ENCODE data around the gene ZSWIM8.

DNA sequence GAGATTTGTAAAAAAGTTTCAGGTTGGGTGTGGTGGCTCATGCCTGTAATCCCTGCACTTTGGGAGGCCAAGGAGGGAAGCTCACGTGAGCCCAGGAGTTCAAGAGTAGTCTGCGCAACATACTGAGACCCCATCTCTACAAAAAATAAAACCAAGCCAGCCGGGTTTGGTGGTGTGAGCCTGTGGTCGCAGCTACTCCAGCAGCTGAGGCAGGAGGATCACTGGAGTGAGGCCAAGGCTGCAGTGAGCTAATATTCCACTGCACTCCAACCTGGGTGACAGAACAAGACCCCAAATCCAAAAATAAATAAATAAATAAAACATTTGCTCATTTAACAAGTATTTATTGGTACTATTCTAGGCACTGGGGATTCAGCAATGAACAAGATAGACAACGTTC lies 5.1 kb upstream of the ZSWIM8 start:
- TF ChIP-seq, protein P1, sequence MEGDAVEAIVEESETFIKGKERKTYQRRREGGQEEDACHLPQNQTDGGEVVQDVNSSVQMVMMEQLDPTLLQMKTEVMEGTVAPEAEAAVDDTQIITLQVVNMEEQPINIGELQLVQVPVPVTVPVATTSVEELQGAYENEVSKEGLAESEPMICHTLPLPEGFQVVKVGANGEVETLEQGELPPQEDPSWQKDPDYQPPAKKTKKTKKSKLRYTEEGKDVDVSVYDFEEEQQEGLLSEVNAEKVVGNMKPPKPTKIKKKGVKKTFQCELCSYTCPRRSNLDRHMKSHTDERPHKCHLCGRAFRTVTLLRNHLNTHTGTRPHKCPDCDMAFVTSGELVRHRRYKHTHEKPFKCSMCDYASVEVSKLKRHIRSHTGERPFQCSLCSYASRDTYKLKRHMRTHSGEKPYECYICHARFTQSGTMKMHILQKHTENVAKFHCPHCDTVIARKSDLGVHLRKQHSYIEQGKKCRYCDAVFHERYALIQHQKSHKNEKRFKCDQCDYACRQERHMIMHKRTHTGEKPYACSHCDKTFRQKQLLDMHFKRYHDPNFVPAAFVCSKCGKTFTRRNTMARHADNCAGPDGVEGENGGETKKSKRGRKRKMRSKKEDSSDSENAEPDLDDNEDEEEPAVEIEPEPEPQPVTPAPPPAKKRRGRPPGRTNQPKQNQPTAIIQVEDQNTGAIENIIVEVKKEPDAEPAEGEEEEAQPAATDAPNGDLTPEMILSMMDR (IDR thresholded peaks at IDR 0.05), result no peak
- TF ChIP-seq POLR2AphosphoS5 (IDR thresholded peaks at IDR 0.05) (no peak), EP300 (IDR thresholded peaks at IDR 0.05) (no peak), POLR2A (IDR thresholded peaks at IDR 0.05) (no peak)
